A673 (cell line): ENCODE data around the gene CDK14. TPM values are rescaled to one million over a fixed set of nuclear protein-coding genes. Genes with fewer than 3 reads are reported as not detected.

Source experiments
- BruUV-seq: library from RNA; stranded (reverse); fragments of 400-500 nt; replicated peaks from 2 replicates; lab custom pipeline; 2021; lab: Mats Ljungman, UMichigan
- CTCF ChIA-PET: fragments of 300-600 bp; sonication (Branson Sonifier 250); formaldehyde crosslinking; loops from one replicate; lab custom pipeline; 2022; ENCODE audit warnings: antibody characterized with exemption; lab: Charles Lee
- POLR2A ChIA-PET: fragments of 300-600 bp; sonication (Branson Sonifier 250); formaldehyde crosslinking; loops from one replicate; lab custom pipeline; 2022; ENCODE audit warnings: antibody characterized with exemption; ENCODE audit not compliant: low non-redundant PET; lab: Charles Lee
- DNase-seq: peaks from one replicate; pipeline ENCODE4 v3.0.0-alpha.2; 2015; ENCODE audit warnings: low spot score
- H3K27ac ChIP-seq: fragments of 200-600 bp; sonication (generic); 2 replicates; pipeline ENCODE4 v1.5.1; 2016; ENCODE audit warnings: mixed run types, low read depth, mild to moderate bottlenecking, mixed read lengths, antibody characterized with exemption, low read length; ENCODE audit not compliant: poor library complexity, severe bottlenecking
- H3K27me3 ChIP-seq: fragments of 200-600 bp; sonication (generic); replicated peaks from 2 replicates; pipeline ENCODE4 v1.6.1; 2017; ENCODE audit warnings: mixed run types, low read depth, mild to moderate bottlenecking, mixed read lengths, antibody characterized with exemption, low read length; ENCODE audit not compliant: insufficient read depth, poor library complexity
- H3K36me3 ChIP-seq: fragments of 200-600 bp; sonication (generic); 2 replicates; pipeline ENCODE4 v1.6.1; 2016; ENCODE audit warnings: mixed run types, mild to moderate bottlenecking, mixed read lengths, antibody characterized with exemption, low read length; ENCODE audit not compliant: insufficient read depth, poor library complexity, severe bottlenecking
- H3K4me1 ChIP-seq: fragments of 200-600 bp; sonication (generic); 2 replicates; pipeline ENCODE4 v1.6.1; 2017; ENCODE audit warnings: mixed run types, mild to moderate bottlenecking, mixed read lengths, antibody characterized with exemption, low read length; ENCODE audit not compliant: insufficient read depth, poor library complexity, severe bottlenecking
- H3K4me3 ChIP-seq: fragments of 200-600 bp; sonication (generic); 2 replicates; pipeline ENCODE4 v1.5.1; 2016; ENCODE audit warnings: low read depth, mixed run types, mild to moderate bottlenecking, mixed read lengths, low read length; ENCODE audit not compliant: poor library complexity, severe bottlenecking
- H3K9me3 ChIP-seq: fragments of 200-600 bp; sonication (generic); 2 replicates; pipeline ENCODE4 v1.6.1; 2016; ENCODE audit warnings: mixed run types, low read depth, mild to moderate bottlenecking, mixed read lengths, antibody characterized with exemption, low read length; ENCODE audit not compliant: poor library complexity, severe bottlenecking
- EZH2 ChIP-seq: fragments of 200-600 bp; sonication (generic); IDR thresholded peaks from 2 replicates; pipeline ENCODE4 v1.6.1; 2017; ENCODE audit warnings: borderline replicate concordance, low read depth, mild to moderate bottlenecking, mixed read lengths, antibody characterized with exemption, low read length; ENCODE audit not compliant: poor library complexity, severe bottlenecking
- intact Hi-C: fragments of 100-400 bp; cut with micrococcal nuclease; formaldehyde crosslinking; loops from one replicate; pipeline ENCODE4 v1.10.0; 2022; ENCODE audit not compliant: unreplicated experiment
- total RNA-seq: library from RNA; stranded (reverse); gene quantifications from 2 replicates; pipeline ENCODE4 v1.2.3, GENCODE V29; 2021
- TF ChIP-seq, protein P1 (sequence below): fragments of 300-800, 200-600 bp; sonication (generic); conservative IDR thresholded peaks from 2 replicates; pipeline ENCODE4 v1.5.1; 2017; ENCODE audit warnings: low read depth, mild to moderate bottlenecking, antibody characterized with exemption, low read length, moderate library complexity, mixed read lengths

Gene CDK14
- total RNA-seq, 1 experiment from 2014 or later = 128 TPM

DNA sequence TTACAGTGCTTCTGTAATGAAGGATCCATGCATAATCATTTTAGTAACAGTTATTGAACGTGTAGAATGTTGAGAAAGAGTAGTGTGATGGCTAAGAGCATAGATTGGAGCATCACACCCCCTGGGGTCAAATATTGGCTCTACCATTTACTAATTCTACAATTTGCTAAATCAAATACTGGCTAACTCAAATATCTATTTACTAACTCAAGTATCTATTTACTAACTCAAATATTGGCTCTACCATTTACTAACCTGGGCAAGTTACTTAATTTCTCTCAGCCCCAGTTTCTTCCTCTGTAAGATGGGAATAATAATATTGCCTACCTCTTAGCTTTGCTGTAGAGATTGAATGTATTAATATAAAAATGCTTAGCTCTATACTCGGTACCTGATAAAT is 64.0 kb downstream of the CDK14 start:
- Histone ChIP-seq H3K27me3 (no peaks in the 10 kb centered on the region), H3K36me3 (no peaks in the 10 kb centered on the region), H3K4me3 (no peak overlapping the region), H3K27ac (peak overlapping the region; percentile 59), H3K9me3 (peaks cover 4% of the 10 kb centered on the region), H3K4me1 (peaks cover 59% of the 10 kb centered on the region)
- POLR2A ChIA-PET = interaction anchor here (0.6 kb wide), 1 partner anchor 116 kb away, joined by 3 read pairs; no protein-coding TSS in a partner anchor
- intact Hi-C loops = no loop called here
- CTCF ChIA-PET = no interaction called here
- DNase-seq = no peak
- no TSS peak for BruUV-seq
- TF ChIP-seq EZH2 = no peak

DNA sequence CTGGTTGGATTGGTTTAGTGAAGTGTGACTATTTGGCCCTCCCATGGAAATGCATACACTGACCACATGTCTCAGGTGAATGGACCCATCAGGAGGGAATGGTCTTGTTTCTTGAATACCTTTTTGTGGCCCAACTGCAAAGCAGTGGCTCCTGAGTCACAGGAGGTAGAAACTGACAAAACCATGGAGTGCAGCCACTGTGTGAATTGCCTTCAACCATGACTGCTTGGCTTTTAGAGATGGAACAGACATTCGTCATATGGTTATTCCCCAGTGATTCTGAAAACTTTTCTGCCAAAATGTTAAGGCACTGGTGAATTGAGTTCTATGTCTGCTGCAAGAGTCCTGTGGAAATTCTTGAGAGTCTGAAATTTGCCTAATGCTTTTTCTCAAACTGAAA is 64.7 kb downstream of the CDK14 start:
- no peaks in the 10 kb centered on the region for H3K36me3 ChIP-seq
- H3K4me3 ChIP-seq = no peak overlapping the region
- ChIA-PET POLR2A (no interaction called here), CTCF (no interaction called here)
- intact Hi-C loops = no loop called here
- DNase-seq = no peak
- H3K9me3 ChIP-seq = peaks cover 4% of the 10 kb centered on the region
- TF ChIP-seq, protein P1, sequence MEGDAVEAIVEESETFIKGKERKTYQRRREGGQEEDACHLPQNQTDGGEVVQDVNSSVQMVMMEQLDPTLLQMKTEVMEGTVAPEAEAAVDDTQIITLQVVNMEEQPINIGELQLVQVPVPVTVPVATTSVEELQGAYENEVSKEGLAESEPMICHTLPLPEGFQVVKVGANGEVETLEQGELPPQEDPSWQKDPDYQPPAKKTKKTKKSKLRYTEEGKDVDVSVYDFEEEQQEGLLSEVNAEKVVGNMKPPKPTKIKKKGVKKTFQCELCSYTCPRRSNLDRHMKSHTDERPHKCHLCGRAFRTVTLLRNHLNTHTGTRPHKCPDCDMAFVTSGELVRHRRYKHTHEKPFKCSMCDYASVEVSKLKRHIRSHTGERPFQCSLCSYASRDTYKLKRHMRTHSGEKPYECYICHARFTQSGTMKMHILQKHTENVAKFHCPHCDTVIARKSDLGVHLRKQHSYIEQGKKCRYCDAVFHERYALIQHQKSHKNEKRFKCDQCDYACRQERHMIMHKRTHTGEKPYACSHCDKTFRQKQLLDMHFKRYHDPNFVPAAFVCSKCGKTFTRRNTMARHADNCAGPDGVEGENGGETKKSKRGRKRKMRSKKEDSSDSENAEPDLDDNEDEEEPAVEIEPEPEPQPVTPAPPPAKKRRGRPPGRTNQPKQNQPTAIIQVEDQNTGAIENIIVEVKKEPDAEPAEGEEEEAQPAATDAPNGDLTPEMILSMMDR = no peak
- no peak for TF ChIP-seq EZH2
- peaks cover 53% of the 10 kb centered on the region for H3K4me1 ChIP-seq
- H3K27me3 ChIP-seq = no peaks in the 10 kb centered on the region
- no TSS peak for BruUV-seq
- H3K27ac ChIP-seq = peak overlapping the region; percentile 59

DNA sequence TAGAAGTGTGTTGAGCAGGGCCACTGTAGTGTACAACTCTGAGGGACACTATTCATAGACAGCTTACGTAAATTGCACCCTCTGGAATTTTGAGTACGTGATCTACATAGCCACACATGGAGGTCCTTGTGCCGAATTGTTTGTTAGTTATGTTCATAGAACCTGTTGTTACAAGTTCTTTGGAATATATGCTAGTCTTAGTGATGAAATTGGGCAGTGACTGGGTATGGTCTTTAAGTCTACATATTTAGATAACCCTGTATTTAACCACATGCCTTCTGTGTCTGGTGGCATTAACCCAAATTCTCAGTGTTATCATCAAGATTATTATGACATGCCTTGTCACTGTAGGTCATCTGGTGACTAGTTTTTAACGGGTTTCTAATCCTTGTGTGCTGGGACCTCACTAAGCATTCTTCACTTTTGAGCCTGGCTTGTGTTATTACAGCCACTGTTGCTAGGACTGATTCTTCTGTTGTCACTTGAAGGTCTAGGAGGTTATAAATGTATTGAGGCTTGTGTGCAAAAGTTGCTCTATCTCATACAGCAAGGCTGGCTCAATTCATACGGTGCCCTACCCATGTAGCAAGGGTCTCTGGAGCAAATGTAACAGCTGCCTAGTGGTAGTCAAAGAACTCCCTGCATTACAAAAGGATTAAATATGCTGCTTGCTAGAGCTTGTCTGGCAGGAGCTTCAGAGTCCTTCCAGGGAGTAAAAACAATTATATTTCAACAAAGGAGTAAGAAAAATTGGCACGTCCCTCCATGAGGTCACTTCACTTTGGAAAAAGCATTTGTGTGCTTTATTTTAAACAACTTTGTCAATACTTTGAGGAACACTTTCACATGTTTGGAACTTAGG is 65.4 kb downstream of the CDK14 start:
- H3K36me3 ChIP-seq = no peaks in the 10 kb centered on the region
- intact Hi-C loops = no loop called here
- H3K27me3 ChIP-seq = no peaks in the 10 kb centered on the region
- POLR2A ChIA-PET = no interaction called here
- DNase-seq = peak; percentile 34
- CTCF ChIA-PET = no interaction called here
- H3K4me1 ChIP-seq = peaks cover 57% of the 10 kb centered on the region
- peaks cover 4% of the 10 kb centered on the region for H3K9me3 ChIP-seq
- BruUV-seq = no TSS peak
- TF ChIP-seq, protein P1 = no peak
- TF ChIP-seq EZH2 = no peak
- no peak overlapping the region for H3K4me3 ChIP-seq
- peak overlapping the region; percentile 59 for H3K27ac ChIP-seq

DNA sequence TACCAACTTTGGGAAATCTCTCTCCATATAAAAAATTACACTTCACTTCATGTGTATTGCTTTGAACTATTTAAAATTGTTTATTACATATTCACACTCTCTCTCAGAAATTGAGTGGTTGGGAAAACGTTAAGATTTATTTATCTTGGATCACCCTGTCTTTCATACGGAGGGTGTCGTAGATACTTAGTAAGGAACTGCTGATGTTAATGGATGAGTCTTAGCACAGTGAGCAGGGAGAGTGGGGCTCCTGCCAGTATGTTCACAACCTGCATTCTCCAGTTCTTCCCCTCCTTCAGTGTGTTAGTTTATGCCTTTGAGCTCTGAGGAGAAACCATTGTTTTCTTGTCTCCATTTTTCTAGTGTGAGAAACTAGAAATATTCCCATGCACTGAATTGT is 67.1 kb downstream of the CDK14 start:
- no peak for DNase-seq
- H3K36me3 ChIP-seq = no peaks in the 10 kb centered on the region
- ChIA-PET POLR2A (no interaction called here), CTCF (no interaction called here)
- H3K27ac ChIP-seq = no peak overlapping the region
- BruUV-seq = no TSS peak
- TF ChIP-seq, protein P1 = no peak
- no peak for TF ChIP-seq EZH2
- H3K4me3 ChIP-seq = no peak overlapping the region
- intact Hi-C loops = no loop called here
- H3K9me3 ChIP-seq = no peaks in the 10 kb centered on the region
- H3K27me3 ChIP-seq = no peaks in the 10 kb centered on the region
- peaks cover 60% of the 10 kb centered on the region for H3K4me1 ChIP-seq
